K562 (cell line): Measurements from ENCODE around the gene ST6GALNAC6. TPM values are rescaled to one million over a fixed set of nuclear protein-coding genes. Genes with fewer than 3 reads are reported as not detected.

Source experiments
- ATAC-seq: fragments of 200-7000 bp; cut with Tn5 transposase; 3 replicates; pipeline ENCODE4 v1.9.1; 2020; ENCODE audit warnings: moderate library complexity
- BruUV-seq: library from RNA; stranded (reverse); fragments of 400-500 nt; replicated peaks from 2 replicates; lab custom pipeline; 2021; lab: Mats Ljungman, UMichigan
- CTCF ChIA-PET: fragments of 300-600 bp; formaldehyde crosslinking; extraction: SDS; loops from one replicate; lab custom pipeline; 2021; ENCODE audit warnings: low intra/inter-chr PET ratio; lab: Yijun Ruan, JAX
- POLR2A ChIA-PET: fragments of 300-600, 350-650 bp; sonication (Branson Sonifier 250); formaldehyde crosslinking; extraction: SDS; loops from one replicate; lab custom pipeline; 2021; ENCODE audit warnings: antibody characterized with exemption, inconsistent platforms; lab: Yijun Ruan, JAX
- DNase-seq, 4 experiments: peaks; one replicate each; pipeline versions ENCODE4 v3.0.0 to v3.0.0-alpha.2; 2011 to 2018; ENCODE audit warnings: low spot score in 3 of 4, mixed read lengths in 3 of 4; ENCODE audit errors: extremely low read depth in 1 of 4
- FAIRE-seq: peaks from 2 replicates; lab custom pipeline; 2011; peaks lifted over from hg19 to GRCh38; lab: Jason Lieb, UNC
- H2AFZ ChIP-seq: 2 replicates; pipeline ENCODE4 v1.6.0; 2011; ENCODE audit warnings: low read depth, low read length, control low read depth, inconsistent platforms
- H3K27ac ChIP-seq: fragments of 200-600 bp; 3 replicates; pipeline ENCODE4 v1.8.0; 2011; ENCODE audit warnings: low read depth, mild to moderate bottlenecking, control low read depth, inconsistent platforms, low read length, moderate library complexity, mixed read lengths; ENCODE audit errors: extremely low read depth
- H3K27me3 ChIP-seq, 2 experiments: fragments of 300-600 bp in 1 of 2; 2 replicates in 1 of 2; 3 replicates in 1 of 2; pipeline versions ENCODE4 v1.6.0 to v1.8.0; 2011; ENCODE audit warnings: inconsistent platforms in 2 of 2, low read length in 2 of 2, mild to moderate bottlenecking in 1 of 2, mixed read lengths in 1 of 2, moderate library complexity in 1 of 2; ENCODE audit not compliant: control insufficient read depth in 2 of 2, insufficient read depth in 2 of 2
- H3K36me3 ChIP-seq: fragments of 300-600 bp; 3 replicates; pipeline ENCODE4 v1.8.0; 2011; ENCODE audit warnings: mild to moderate bottlenecking, low read length, inconsistent platforms; ENCODE audit not compliant: control insufficient read depth, insufficient read depth
- H3K4me1 ChIP-seq, 2 experiments: fragments of 200-600 bp in 1 of 2; replicated peaks in 1 of 2; 2 replicates in 1 of 2; 3 replicates in 1 of 2; pipeline versions ENCODE4 v1.5.1 to v1.8.0; 2011; ENCODE audit warnings: inconsistent platforms in 2 of 2, low read length in 2 of 2, mild to moderate bottlenecking in 1 of 2, mixed read lengths in 1 of 2, moderate library complexity in 1 of 2; ENCODE audit not compliant: control insufficient read depth in 2 of 2, insufficient read depth in 2 of 2
- H3K4me2 ChIP-seq: 2 replicates; pipeline ENCODE4 v1.6.1; 2011; ENCODE audit warnings: low read length, control low read depth, inconsistent platforms, mixed read lengths; ENCODE audit not compliant: insufficient read depth
- H3K4me3 ChIP-seq: fragments of 200-600 bp; sonication (generic), shearing (Covaris generic); 2 replicates; pipeline ENCODE4 v1.5.1; 2016; ENCODE audit warnings: control low read depth, inconsistent platforms
- H3K79me2 ChIP-seq: fragments of 200-600 bp; 3 replicates; pipeline ENCODE4 v1.8.0; 2011; ENCODE audit warnings: low read length, inconsistent platforms; ENCODE audit not compliant: control insufficient read depth, insufficient read depth
- H3K9ac ChIP-seq, 2 experiments: 2 replicates each; pipeline versions ENCODE4 v1.6.0 to v1.6.1; 2011; ENCODE audit warnings: low read depth in 2 of 2, low read length in 2 of 2, control low read depth in 1 of 2, inconsistent platforms in 1 of 2, mild to moderate bottlenecking in 1 of 2, mixed read lengths in 1 of 2; ENCODE audit not compliant: insufficient read depth in 1 of 2
- H3K9me1 ChIP-seq: one replicate; pipeline ENCODE4 v1.6.0; 2011; ENCODE audit warnings: inconsistent platforms, mild to moderate bottlenecking, low read length, moderate library complexity; ENCODE audit not compliant: control insufficient read depth, insufficient read depth
- H3K9me3 ChIP-seq: replicated peaks from 2 replicates; pipeline ENCODE4 v1.5.1; 2011; ENCODE audit warnings: low read depth, low read length, inconsistent platforms; ENCODE audit not compliant: control insufficient read depth, insufficient read depth
- H4K20me1 ChIP-seq: replicated peaks from 2 replicates; pipeline ENCODE4 v1.6.1; 2011; ENCODE audit warnings: low read length, inconsistent platforms, mixed read lengths; ENCODE audit not compliant: control insufficient read depth, insufficient read depth
- GABPB2 ChIP-seq: fragments of 250-450 bp; sonication (Bioruptor Pico); conservative IDR thresholded peaks from 2 replicates; pipeline ENCODE4 v1.5.1; 2021; ENCODE audit warnings: mild to moderate bottlenecking
- HDAC2 ChIP-seq: fragments of 450-650 bp; IDR thresholded peaks from 2 replicates; pipeline ENCODE4 v1.6.1; 2016; ENCODE audit warnings: mild to moderate bottlenecking
- HIVEP1 ChIP-seq: fragments of 250-450 bp; sonication (Bioruptor Pico); IDR thresholded peaks from 2 replicates; pipeline ENCODE4 v1.4.0; 2020; ENCODE audit warnings: mild to moderate bottlenecking
- KHSRP ChIP-seq: fragments of 450-650 bp; IDR thresholded peaks from 2 replicates; pipeline ENCODE4 v1.6.1; 2017
- MCM5 ChIP-seq: fragments of 450-650 bp; IDR thresholded peaks from 2 replicates; pipeline ENCODE4 v1.6.1; 2016; ENCODE audit warnings: low read depth
- MED1 ChIP-seq: sonication (generic); formaldehyde crosslinking; IDR thresholded peaks from 2 replicates; pipeline ENCODE4 v1.8.1; 2023; ENCODE audit warnings: missing genetic modification reagents, borderline replicate concordance
- NUFIP1 ChIP-seq: fragments of 450-650 bp; IDR thresholded peaks from 2 replicates; pipeline ENCODE4 v1.6.1; 2018; ENCODE audit not compliant: partially characterized antibody
- SAFB ChIP-seq: fragments of 200-400 bp; formaldehyde crosslinking; IDR thresholded peaks from 2 replicates; pipeline ENCODE4 v1.6.1; 2017; ENCODE audit warnings: low read depth, low read length, borderline replicate concordance
- TAF7 ChIP-seq: fragments of 450-650 bp; IDR thresholded peaks from 2 replicates; pipeline ENCODE4 v1.6.1; 2016; ENCODE audit warnings: missing genetic modification characterization, missing compliant biosample characterization
- XRCC3 ChIP-seq: fragments of 450-650 bp; IDR thresholded peaks from 2 replicates; pipeline ENCODE4 v1.6.1; 2017; ENCODE audit warnings: mild to moderate bottlenecking, moderate library complexity
- YBX1 ChIP-seq: fragments of 450-650 bp; IDR thresholded peaks from 2 replicates; pipeline ENCODE4 v1.7.1; 2016; ENCODE audit warnings: mild to moderate bottlenecking
- WGBS: fragments of 100-300 bp; shearing (Covaris generic); methylation state at CpG from one replicate; pipeline ENCODE4 v1.1.6; 2016; ENCODE audit warnings: low coverage, mixed read lengths; ENCODE audit not compliant: insufficient coverage; ENCODE audit errors: missing lambda C conversion rate; 5-methylcytosine and 5-hydroxymethylcytosine counted together
- in situ Hi-C: fragments of 300-500 bp; cut with MboI; formaldehyde crosslinking; loops from 4 replicates; pipeline ENCODE4 v1.15.0; 2018; ENCODE audit warnings: inconsistent platforms, mixed read lengths
- intact Hi-C: fragments of 100-400 bp; cut with micrococcal nuclease; formaldehyde crosslinking; loops from 2 replicates; pipeline ENCODE4 v1.14.2; 2022
- polyA plus RNA-seq, 8 experiments: library from polyadenylated mRNA; depleted of rRNA in 4 of 8; stranded (reverse) in 5 of 8; unstranded in 3 of 8; fragments of >200 nt; fragmentation: Nextera tagmentation in 2 of 8; fragmentation: Illumina TruSeq in 1 of 8; extraction: Ambion mirVana in 2 of 8; extraction: Trizol in 1 of 8; gene quantifications; 2 replicates each; pipeline versions ENCODE4 v1.2.1 to v1.2.3, GENCODE V29; 2011 to 2014; ENCODE audit warnings: inconsistent platforms in 1 of 8, missing spikeins in 1 of 8
- total RNA-seq, 7 experiments: library from RNA; depleted of rRNA in 6 of 7; stranded (reverse); fragments of >200 nt in 6 of 7; fragmentation: Illumina TruSeq in 2 of 7; extraction: Trizol in 2 of 7; gene quantifications; 2 replicates each; pipeline versions ENCODE4 v1.2.1 to v1.2.3, GENCODE V29; 2011 to 2021; ENCODE audit warnings: low replicate concordance in 1 of 7
- TF ChIP-seq, protein P1 (sequence below): fragments of 250-450 bp; sonication (Bioruptor Pico); IDR thresholded peaks from 2 replicates; pipeline ENCODE4 v1.8.0; 2021; ENCODE audit warnings: moderate library complexity, mild to moderate bottlenecking, inconsistent platforms
- TF ChIP-seq, protein P2 (sequence below): fragments of 450-650 bp; IDR thresholded peaks from 2 replicates; pipeline ENCODE4 v1.6.1; 2016; ENCODE audit warnings: low read depth
- TF ChIP-seq, protein P3 (sequence below): conservative IDR thresholded peaks from 2 replicates; pipeline ENCODE4 v1.6.1; 2011; ENCODE audit warnings: low read depth, mild to moderate bottlenecking, low read length; ENCODE audit not compliant: control insufficient read depth

ST6GALNAC6 gene
- total and polyA plus RNA-seq, 9 of the 15 experiments (the other 6 are each of a cell fraction or from before 2014, with no cell fraction given), result 0.13 to 23.0 (median 14.5) TPM

DNA sequence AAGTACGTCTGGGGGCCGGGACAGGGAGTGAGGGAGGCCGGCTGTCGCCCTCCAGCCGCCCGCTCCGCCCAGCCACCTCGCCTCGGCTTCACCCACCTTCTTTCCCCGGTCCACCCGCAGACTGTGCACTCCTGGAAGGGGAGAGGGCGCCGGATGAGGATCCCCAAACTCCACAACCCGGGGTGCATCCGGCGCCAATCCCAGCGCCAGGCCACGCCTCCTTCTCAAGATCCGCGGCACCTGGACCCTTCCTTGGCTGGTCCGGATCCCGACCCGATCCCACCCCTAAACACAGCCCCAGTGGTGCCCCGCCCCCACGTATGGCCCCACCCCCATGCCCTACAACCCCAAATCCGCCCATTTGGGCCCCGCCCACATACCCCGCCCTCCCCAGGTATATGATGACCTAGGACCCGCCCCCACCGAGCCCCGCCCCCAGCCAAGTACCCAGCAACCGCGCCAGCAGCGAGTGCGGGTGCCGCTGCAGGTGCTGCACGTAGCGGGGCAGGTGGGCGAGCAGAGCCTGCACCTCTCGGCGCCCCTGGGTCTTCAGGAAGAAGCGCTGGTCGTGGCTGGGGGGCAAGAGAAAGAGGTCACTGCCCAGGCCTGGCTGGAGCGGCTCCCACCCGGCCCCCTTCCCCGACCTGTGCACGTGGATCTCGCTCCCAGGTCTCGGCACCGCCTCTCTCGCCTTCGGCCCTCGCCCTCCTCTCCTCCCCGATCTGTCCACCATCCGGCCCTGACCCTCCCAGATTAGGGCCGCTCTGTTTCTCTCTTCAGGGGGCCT is 28.0 kb upstream of the ST6GALNAC6 start:
- Histone ChIP-seq H3K27me3 (no peaks in the 10 kb centered on the region), H2AFZ (peak overlapping the region; percentile 86), H3K79me2 (no peaks in the 10 kb centered on the region), H3K36me3 (no peaks in the 10 kb centered on the region), H3K4me3 (peak overlapping the region; percentile 35), H4K20me1 (no peaks in the 10 kb centered on the region), H3K9ac (peak overlapping the region; percentile 6 to 80; a peak in 3 of 4 replicates), H3K4me1 (peaks cover 37 to 63% of the 10 kb centered on the region in 2 experiments), H3K9me3 (no peaks in the 10 kb centered on the region), H3K27ac (no peak overlapping the region), H3K4me2 (peak overlapping the region; percentile 76), H3K9me1 (no peaks in the 10 kb centered on the region)
- BruUV-seq, result no TSS peak
- DNase-seq (peak; percentile 82 to 93 (median 92)), ATAC-seq (peak; percentile 62), FAIRE-seq (no peak)
- CTCF ChIA-PET, result no interaction called here
- intact Hi-C loops (no loop called here), in situ Hi-C loops (loop anchor here (5.0 to 10.0 kb wide), 2 partner anchors 425 to 713 kb away; no protein-coding TSS in a partner anchor)
- POLR2A ChIA-PET, result interaction anchor here (0.6 to 1.0 kb wide), 3 partner anchors 152 to 364 kb away, joined by 3 read pairs; no protein-coding TSS in a partner anchor
- 14% methylated on average over 18 of the region's 56 CpGs for WGBS
- TF ChIP-seq TAF7 (tag) (no peak), YBX1 (no peak), MED1 (CRISPR knock-in tag) (no peak), SAFB (no peak), HDAC2 (no peak), XRCC3 (no peak), MCM5 (no peak), GABPB2 (CRISPR knock-in tag) (no peak), HIVEP1 (CRISPR knock-in tag) (no peak), KHSRP (no peak), NUFIP1 (no peak)
- TF ChIP-seq, protein P1, sequence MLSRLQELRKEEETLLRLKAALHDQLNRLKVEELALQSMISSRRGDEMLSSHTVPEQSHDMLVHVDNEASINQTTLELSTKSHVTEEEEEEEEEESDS (CRISPR knock-in tag), result no peak
- TF ChIP-seq, protein P2, sequence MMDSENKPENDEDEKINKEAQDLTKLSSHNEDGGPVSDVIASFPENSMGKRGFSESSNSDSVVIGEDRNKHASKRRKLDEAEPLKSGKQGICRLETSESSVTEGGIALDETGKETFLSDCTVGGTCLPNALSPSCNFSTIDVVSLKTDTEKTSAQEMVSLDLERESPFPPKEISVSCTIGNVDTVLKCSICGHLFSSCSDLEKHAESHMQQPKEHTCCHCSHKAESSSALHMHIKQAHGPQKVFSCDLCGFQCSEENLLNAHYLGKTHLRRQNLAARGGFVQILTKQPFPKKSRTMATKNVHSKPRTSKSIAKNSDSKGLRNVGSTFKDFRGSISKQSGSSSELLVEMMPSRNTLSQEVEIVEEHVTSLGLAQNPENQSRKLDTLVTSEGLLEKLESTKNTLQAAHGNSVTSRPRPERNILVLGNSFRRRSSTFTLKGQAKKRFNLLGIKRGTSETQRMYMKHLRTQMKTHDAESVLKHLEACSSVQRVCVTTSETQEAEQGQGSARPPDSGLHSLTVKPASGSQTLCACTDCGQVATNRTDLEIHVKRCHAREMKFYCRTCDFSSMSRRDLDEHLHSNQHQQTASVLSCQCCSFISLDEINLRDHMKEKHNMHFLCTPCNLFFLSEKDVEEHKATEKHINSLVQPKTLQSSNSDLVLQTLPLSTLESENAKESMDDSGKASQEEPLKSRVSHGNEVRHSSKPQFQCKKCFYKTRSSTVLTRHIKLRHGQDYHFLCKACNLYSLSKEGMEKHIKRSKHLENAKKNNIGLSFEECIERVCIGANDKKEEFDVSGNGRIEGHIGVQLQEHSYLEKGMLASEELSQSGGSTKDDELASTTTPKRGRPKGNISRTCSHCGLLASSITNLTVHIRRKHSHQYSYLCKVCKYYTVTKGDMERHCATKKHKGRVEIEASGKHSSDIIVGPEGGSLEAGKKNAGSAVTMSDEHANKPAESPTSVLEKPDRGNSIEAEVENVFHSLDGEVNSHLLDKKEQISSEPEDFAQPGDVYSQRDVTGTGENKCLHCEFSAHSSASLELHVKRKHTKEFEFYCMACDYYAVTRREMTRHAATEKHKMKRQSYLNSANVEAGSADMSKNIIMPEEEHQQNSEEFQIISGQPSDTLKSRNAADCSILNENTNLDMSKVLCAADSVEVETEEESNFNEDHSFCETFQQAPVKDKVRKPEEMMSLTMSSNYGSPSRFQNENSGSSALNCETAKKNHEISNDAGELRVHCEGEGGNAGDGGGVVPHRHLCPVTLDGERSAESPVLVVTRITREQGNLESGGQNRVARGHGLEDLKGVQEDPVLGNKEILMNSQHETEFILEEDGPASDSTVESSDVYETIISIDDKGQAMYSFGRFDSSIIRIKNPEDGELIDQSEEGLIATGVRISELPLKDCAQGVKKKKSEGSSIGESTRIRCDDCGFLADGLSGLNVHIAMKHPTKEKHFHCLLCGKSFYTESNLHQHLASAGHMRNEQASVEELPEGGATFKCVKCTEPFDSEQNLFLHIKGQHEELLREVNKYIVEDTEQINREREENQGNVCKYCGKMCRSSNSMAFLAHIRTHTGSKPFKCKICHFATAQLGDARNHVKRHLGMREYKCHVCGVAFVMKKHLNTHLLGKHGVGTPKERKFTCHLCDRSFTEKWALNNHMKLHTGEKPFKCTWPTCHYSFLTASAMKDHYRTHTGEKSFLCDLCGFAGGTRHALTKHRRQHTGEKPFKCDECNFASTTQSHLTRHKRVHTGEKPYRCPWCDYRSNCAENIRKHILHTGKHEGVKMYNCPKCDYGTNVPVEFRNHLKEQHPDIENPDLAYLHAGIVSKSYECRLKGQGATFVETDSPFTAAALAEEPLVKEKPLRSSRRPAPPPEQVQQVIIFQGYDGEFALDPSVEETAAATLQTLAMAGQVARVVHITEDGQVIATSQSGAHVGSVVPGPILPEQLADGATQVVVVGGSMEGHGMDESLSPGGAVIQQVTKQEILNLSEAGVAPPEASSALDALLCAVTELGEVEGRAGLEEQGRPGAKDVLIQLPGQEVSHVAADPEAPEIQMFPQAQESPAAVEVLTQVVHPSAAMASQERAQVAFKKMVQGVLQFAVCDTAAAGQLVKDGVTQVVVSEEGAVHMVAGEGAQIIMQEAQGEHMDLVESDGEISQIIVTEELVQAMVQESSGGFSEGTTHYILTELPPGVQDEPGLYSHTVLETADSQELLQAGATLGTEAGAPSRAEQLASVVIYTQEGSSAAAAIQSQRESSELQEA, result no peak
- TF ChIP-seq, protein P3, sequence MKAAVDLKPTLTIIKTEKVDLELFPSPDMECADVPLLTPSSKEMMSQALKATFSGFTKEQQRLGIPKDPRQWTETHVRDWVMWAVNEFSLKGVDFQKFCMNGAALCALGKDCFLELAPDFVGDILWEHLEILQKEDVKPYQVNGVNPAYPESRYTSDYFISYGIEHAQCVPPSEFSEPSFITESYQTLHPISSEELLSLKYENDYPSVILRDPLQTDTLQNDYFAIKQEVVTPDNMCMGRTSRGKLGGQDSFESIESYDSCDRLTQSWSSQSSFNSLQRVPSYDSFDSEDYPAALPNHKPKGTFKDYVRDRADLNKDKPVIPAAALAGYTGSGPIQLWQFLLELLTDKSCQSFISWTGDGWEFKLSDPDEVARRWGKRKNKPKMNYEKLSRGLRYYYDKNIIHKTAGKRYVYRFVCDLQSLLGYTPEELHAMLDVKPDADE, result no peak
